Stimulated activated CD4-positive, alpha-beta T cell treated with anti-CD3 and anti-CD28 coated beads, Interleukin-2, amount 100 ng/mL, for 48 hours (primary cell): Measurements from ENCODE around the gene BPIFB3.
"Not testable (repeated sequence)": the region's sequence is repeated elsewhere in the genome, so short reads cannot be mapped to it uniquely, and the experiment has no call there.

Experiments
- DNase-seq, 2 donors: peaks; one replicate each; pipeline ENCODE4 v3.0.0-alpha.2; 2020

BPIFB3 gene

DNA sequence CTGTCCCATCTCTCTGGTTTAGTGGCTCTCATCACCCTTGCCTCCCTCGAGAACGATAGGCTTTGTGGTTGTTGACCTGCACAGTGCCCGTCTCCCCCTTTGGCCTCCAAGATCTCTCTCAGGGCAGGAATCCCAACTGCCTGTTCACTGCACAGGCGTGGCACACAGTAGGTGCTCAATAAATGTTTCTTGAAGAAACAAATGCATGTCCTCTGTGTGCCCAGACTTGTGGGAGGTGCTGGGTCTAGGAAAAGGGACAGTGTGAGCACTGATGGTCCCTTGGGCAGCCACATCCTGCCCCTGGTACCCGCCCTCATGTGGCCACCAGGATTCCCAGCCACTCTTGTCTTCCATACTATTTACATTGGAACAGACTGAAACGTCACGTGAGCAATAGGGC lies 24.8 kb upstream of the BPIFB3 start:
- no peak for DNase-seq

DNA sequence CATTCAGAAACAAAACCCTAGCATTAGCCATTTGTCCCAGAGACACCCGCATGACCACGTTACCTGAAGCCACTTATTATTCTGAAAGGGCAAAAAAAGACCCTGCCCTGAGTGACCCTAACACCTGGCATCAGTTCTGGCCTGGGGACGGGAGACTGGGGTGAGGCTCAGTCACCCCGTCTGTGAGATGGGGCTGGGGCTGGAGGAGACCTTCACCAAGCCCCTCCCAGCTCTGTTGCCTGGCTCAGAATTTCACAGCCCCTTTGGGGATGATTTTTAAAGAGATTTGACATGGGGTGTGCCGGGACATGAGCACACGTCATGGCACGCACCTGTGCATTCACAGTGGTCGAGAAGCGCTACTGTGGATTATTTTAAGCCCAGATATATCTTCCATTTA lies 23.6 kb upstream of the BPIFB3 start:
- DNase-seq = no peak

DNA sequence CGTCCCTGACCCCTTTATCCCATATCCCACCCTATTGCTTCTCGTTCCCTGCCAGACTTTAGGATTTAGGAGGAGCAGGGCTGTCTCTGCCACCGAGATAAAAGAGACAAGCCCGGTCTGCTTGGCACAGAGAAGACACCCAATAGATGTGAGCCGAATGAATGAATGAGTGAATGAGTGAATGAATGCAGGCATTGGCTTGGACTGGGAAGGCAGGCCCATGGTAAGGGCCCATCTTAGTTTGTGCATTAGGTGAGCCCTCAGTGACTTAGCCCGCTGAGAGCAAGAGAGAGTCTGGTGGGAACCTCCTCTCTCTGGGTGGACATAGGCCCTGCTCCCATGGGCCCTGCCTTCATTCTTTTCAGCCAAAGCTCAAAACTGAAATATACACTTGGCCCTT lies 23.1 kb upstream of the BPIFB3 start:
- DNase-seq = no peak

DNA sequence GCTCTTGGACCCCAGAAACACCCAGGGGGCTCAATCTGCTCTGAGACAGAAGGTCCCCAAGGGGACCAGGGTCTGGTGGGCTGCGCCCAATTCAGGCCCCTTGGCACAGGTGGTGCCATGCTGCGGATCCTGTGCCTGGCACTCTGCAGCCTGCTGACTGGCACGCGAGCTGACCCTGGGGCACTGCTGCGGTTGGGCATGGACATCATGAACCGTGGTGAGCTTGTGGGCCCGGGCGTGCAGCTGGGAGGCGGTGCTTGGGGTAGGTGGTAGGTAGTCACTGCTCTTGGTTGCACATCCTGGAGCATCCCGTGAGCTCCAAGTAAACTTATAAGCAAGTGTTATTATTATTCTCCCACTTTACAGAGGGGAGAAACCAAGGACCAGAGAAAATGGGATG lies 22.2 kb upstream of the BPIFB3 start, which contains the start of gene BPIFB6:
Gene BPIFB6 (plus strand): TSS at position 118 of the 400 bp plus-strand sequence. CDS start 0 bp downstream, at position 118.
- DNase-seq = no peak

DNA sequence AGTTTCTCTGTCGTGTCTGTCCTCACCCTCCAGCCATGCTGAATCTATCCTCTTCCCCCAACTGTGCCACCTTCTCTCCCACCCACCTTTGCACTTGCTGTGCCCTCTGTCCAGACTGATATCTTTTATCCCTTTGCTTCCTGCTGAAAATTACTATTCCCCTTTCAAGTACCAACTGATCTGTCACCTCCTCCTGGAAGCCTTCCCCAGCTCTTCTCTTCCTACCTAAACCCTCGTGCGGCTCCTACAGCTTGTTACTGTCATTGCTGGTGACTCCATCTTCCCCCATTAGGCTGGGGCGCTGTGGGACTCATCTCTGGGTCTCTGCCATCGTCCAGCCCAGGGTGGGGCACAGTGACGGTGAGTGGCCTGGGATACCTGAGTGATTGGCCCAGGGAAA lies 21.1 kb upstream of the BPIFB3 start:
- DNase-seq = no peak

DNA sequence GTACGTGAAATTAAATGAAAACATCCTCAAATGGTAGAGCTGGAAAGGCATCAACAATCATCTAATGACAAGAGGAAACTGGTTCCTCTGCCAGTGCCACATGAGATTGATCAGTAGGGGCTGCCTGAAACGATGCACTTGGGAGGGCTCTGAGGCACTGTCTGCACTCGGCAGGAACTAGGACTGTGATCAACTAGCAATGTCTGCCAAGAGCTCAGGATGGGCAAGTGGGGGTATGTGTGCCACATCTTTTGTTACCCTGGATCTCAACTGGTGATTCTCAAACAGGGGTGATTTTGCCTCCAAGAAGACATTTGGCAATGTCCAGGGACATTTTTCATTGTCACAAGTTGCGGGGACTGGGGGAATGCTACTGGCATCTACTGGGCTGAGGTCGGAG lies 20.3 kb upstream of the BPIFB3 start:
- DNase-seq = no peak

DNA sequence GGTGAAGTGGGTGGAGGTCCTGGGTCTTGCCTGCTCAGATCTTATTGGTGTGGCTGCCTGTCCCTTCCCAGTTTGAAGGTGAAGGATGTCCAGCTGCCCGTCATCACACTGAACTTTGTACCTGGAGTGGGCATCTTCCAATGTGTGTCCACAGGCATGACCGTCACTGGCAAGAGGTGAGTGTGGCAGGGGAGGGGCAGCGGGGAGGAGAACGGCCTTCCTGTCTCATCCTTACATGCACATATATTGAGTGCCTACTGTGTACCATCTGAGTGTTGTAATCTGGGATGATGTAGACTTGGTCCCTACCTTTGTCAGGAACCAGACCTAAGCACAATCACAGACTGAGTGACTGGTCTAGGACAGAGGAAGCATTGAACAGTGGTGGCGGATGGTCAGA lies 19.6 kb upstream of the BPIFB3 start:
- no peak for DNase-seq

DNA sequence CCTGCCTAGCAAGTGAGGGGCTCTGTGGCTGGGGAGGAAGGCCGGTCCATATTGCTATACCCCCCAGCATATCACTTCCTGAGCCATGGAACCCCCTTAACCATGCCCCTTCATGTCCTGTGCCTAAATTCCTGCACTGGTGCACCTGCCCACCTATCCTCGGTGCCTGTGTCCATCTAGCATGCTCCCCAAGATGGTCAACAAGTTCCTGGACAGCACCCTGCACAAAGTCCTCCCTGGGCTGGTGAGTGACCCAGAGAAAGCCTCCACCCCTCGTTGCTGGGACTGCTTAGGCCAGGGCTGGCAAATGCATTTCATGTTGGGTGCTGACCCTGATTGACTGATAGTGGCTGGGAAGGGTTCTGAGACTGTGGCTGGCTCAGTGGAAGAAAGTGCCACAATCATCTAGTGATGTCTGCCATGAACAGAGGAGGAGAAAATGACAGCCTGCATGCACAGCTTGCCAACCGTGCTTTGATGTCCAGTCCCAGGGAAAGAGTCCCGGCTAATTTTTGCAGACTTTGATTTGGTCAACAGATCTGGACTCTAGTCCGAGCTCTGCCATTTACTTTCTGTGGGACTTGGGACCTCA lies 18.7 kb upstream of the BPIFB3 start:
- no peak for DNase-seq

DNA sequence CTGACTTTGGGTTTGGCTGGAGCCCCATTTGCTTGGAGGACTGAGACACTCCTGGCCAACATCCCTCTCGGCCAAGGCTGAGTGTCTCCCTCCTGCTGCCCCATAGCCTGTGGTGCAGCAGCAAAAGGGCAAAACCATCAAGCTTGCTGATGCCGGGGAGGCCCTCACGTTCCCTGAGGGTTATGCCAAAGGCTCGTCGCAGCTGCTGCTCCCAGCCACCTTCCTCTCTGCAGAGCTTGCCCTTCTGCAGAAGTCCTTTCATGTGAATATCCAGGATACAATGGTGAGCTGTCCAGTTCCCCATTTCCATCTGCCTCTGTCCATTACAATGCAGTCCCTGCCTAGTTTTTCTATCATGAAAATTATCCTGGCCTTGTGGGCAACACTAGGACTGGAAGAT lies 16.2 kb upstream of the BPIFB3 start:
- DNase-seq = no peak

DNA sequence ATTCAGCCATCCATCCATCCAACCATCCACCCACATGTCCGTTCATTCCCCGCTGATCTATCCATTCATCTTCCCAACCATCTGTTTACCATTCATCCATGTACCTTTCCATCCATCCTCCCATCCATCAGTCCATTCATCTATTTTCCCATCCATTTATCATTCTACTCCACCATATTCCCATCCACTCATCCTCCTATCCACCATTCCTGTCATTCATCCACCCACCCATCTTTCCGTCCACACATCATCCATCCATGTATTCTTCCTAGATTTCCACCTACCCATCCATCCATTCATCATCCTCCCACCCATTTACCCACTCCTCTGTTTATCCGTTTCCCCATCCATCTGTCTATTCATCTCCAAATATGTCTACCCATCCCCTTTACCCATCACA lies 15.5 kb upstream of the BPIFB3 start:
- no peak for DNase-seq

DNA sequence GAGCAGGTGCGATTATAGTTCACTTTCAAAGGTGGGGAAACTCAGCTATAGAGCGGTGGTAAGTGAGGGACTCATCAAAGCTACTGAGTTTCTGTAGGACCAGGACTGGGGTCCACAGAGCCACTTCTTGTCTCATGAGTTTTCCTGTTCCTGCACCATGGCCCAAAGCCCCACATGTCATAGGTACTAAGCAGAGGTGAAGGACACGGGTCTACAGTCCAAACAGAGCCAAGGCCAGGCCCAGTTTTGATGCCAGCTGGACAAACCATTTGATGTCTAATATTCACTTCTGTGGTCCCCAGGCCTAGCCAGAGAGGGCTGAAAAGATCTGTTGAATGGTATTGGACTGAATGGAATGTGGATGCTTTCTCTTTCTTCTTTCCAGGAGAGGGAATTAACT lies 11.3 kb upstream of the BPIFB3 start:
- DNase-seq = no peak

DNA sequence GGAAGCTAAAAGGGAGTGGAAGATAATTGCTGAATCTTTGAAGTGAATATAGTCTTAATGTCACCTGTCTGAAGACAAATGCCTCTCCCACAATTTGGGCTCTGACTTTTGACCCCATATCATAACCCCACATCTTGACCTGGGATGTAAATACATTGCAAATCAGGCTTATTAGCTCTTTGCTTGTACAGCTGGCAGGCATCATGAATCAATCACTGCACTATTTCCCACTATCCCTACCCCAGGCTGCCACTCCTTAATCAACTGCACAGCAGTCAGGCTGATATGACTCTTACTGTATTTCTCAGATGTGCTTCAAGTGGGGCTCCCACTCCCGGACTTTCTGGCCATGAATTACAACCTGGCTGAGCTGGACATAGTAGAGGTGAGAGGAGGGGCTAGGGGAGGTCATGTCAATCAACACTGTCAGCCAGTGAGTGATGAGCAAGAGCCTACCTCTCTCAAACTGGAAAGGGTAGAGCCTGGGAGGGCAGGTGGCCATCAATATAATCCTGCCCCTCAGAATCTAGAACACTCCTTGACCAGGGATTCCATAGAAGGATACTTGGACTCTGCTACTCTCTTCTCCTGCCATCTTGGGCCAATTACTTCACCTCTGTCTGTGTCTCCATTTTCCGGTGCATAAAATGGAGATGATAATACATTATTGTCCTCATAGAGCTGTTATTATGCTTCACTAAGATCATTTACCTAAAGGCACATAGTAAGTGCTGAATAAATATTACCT lies 10.5 kb upstream of the BPIFB3 start:
- no peak for DNase-seq

DNA sequence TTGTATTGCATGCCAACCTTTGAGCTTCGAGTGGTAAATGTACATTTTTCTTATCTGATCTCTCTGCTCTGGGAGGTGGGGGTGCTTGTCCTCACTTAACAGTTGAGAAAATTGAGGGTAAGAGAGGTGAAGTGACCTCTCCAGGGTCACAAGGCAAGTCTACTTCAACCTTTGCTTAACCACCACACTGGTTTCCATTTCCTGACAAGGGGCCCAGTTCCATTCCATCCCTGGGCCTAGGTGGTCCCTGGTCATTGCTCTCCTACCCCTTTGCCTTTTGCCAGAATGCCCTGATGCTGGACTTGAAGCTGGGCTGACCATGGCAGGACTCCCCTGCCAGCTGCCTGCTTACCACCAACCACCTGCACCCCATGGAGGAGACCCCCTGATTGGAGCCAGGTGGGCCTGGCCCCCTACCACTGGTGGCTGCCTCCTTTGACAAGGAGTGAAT lies 9.9 kb upstream of the BPIFB3 start:
- DNase-seq = no peak

DNA sequence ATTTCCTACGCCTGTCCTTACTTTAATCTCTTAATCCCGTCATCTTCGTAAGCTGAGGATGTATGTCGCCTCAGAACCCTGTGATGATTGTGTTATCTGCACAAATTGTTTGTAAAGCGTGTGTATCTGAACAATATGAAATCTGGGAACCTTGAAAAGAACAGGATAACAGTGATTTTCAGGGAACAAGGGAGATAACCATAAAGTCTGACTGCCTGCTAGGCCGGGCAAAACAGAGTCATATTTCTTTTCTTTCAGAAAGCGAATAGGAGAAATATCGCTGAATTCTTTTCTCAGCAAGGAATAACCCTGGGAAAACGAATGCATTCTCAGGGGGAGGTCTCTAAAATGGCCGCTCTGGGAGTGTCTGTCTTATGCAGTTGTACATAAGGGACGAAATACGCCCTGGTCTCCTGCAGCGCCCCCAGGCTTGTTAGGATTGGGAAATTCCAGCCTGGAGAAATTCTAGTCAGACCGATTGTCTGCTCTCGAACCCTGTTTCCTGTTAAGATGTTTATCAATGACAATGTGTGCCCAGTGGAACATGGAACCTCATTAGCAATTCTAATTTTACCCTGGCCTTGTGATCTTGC lies 8.5 kb upstream of the BPIFB3 start:
- DNase-seq = not testable (repeated sequence)

DNA sequence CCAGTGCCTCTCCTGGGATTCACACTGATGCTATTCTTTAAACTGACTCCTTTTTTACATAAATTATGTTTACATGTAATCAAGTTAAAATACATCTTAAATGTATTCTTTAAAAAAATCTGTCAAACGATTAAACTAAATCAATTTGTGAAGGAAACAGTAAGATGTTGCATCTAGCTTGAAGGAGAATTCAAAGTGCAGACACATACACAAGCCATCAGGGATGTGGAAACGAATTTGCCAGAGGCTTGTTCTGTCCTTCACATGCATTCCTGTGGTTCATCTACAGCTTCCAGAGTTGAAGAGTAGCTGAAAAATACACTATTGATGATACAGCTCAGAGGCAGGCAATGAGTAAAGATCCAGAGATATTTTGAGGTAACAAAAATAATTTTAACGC lies 7.3 kb upstream of the BPIFB3 start:
- no peak for DNase-seq

DNA sequence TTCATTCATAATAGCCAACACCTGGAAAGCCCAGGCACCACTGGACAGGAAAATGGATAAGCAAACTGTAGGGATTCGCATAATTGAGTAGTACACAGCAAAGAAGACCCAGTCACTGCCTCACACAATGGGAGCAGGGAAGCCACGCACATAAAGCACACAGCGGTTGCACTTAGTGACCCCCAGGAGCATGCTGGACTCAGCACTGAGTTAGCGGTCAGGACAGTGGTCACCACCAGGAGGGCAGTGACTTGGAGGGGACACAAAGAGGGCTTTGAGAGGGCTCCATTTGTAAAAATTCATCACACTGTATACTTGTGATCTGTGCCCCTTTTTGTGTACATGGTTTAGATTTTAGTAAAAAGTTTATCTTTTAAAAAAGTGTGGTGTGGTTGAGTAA lies 2.4 kb upstream of the BPIFB3 start:
- DNase-seq = no peak

DNA sequence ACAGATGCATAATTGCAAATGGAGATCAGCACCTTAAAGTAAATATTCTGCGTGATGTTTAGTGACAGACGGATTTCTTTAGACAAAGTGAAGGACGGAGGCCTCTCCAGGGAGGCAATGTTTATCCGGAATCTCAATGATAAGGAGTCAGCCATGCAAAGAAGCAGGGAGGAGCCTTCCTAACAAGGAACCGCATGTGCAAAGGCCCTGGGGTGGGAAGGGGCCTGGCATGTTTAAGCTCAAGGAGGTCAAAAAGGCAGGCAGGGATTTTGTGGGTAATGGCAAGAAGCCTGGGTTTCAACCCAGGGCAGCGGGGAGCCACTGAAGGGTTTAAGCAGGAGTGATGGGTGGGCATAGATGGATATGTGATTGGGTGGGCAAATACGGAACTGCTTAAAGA lies 678 bp downstream of the BPIFB3 start:
- no peak for DNase-seq

DNA sequence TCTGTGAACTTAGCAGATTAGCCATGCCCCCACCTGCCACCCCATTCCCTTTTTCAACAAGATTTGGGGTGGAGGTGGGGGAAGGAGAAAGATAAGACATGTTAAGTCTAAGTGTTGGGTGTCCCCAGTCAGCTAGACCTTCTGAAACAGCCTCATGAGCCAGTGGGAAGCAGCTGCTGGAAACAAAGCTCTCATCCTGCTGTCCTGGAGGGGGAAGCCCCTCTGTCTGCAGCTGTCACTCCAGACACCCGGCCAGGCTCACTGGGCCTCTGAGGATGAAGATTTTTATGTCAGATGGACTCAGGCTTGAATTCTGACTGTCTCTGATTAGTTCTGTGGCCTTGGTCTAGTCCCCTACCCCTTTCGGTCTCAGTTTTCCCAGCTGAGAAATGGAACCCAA lies 1.1 kb downstream of the BPIFB3 start:
- no peak for DNase-seq

DNA sequence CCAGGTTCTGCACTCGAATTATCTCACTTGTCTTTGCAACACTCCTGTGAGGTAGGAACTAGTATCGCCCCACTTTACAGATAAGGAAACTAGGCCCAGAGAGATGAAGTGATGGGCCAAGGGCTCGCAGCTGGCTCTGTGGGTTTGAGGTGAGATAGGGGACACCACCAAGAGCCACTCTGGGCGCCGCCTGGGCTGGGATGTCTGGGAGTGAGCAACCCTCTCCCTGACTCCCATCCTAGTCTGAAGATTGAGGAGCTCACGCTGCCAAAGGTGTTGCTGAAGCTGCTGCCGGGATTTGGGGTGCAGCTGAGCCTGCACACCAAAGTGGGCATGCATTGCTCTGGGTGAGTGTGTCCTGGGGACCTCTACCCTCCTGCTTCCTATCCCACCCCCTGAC lies 5.4 kb downstream of the BPIFB3 start:
- DNase-seq = no peak

DNA sequence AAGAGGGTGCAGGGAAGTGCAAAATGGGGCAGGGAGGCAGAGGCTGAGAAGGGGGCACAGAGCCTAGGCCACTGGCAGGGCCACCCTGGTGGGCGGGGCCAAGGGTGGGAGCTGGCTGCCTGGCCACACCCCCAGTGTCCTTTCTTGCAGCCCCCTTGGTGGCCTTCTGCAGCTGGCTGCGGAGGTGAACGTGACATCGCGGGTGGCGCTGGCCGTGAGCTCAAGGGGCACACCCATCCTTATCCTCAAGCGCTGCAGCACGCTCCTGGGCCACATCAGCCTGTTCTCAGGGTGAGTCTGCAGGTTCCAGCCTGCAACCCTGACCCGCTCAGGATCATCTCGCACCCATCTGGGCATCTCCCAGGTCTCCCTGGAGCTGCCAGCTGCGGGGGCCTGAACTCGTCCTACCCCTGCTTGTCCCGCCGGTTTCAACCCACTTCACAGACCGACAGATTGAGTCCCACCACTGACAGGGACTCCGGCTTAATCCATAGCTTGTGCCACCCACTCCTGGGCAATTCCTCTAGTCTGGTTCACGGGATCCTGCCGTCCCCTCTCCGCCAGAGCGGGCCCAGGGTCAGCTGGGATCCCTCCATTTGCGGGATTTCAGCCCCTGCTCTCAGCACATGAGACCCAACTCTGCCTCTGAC lies 6.2 kb downstream of the BPIFB3 start:
- no peak for DNase-seq

DNA sequence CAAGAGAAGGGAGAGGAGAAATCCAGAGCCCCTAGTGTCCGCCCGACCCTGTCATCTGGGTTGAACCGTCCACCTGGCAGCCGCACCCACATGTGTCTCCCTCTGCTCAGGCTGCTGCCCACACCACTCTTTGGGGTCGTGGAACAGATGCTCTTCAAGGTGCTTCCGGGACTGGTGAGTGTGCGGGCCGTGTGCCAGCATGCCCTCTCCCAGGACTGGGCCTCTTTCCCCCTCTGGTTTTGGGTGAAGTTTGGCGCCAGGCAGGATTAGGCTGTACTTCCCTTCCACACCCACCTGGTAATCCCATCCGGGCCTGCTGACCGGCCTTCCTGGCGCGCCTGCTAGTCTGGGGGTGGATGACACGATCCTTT lies 7.9 kb downstream of the BPIFB3 start:
- no peak for DNase-seq

DNA sequence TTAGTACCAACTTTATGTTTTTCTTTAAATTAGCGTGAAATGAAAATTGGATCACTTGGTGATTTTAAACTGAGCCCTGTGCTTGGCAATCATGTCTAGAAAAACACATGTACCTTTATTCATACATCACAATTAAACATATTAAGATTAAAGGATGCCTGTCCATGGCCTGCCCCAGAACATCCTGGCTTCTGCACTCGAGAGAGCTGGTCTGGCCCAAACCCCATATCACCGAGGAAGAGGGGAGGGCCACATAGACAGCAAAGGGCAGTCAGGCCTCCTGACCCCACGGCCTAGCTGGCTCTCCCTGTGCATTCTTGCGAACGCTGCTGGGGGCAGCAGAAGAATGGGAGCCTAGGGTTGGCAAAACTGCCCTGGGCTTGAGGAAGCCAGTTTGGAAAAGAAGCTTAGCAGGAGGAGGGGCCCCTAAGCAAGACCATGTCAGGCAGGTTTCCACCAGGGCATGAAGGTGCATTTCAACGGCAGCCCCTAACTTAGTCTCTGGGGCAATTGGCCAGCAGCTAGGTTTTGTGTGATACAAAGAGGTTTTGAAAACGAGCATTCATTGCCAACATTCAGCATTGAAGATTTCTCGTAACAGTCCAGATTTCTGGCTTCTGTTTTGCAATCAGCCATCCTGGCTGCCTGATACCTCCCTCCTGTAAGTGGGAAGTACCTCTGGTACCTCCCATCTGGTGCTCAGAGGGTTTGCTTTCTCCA lies 8.6 kb downstream of the BPIFB3 start:
- DNase-seq = no peak

DNA sequence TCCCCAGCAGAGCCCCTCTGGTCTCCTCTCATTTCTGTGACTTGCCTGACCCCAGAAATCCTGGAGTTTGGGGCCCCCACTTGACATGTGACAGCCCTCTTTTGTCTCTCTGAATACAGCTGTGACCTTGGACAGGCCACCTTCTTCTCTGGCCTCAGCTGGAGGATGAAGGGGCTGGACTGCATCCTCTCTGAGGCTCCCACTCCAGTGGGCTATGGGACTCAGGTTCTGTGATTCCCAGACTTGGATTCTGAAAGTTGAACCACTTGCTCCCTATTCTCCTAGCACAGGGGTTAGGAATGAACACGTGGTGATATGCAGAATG lies 9.1 kb downstream of the BPIFB3 start:
- DNase-seq = no peak

DNA sequence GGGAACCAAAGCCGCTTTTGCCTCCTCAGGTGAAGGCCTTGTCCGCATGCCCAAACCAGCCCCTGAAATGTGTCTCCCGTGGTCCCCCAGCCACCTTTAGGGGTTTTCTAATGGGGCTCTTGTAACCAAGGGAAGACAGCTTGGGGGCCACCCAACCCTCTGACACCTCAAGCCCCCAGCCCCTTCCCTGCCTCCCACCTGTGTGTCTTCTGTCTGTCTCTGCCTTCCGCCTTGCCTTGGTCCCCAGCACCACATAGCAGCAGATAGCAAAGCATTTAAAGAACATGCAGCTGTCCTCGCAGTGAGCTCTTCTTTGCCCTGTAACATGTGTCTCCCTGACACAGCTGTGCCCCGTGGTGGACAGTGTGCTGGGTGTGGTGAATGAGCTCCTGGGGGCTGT lies 9.6 kb downstream of the BPIFB3 start:
- no peak for DNase-seq
